ENCODE results near the gene VPS13D.

DNA sequence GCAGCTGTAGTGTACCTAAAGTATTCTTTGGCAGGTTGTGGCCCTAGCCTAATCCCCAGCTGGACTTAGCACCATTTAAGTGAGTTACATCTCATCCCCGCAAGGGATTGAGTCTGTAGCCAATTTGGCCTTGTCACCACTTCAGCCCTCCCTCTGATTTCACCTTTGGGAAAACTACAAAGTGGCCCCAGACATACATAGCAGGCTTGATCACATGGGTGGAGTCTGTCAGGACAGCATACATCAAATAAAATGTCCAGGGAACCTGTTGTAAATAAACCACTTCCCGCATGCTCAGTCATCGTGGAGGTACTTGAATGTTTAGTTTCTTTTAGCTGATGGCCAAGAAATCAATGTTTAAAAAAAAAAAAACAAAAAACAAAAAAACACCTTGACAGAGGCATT lies 245.7 kb downstream of the VPS13D start:
- TF ChIP-seq, protein P1, sequence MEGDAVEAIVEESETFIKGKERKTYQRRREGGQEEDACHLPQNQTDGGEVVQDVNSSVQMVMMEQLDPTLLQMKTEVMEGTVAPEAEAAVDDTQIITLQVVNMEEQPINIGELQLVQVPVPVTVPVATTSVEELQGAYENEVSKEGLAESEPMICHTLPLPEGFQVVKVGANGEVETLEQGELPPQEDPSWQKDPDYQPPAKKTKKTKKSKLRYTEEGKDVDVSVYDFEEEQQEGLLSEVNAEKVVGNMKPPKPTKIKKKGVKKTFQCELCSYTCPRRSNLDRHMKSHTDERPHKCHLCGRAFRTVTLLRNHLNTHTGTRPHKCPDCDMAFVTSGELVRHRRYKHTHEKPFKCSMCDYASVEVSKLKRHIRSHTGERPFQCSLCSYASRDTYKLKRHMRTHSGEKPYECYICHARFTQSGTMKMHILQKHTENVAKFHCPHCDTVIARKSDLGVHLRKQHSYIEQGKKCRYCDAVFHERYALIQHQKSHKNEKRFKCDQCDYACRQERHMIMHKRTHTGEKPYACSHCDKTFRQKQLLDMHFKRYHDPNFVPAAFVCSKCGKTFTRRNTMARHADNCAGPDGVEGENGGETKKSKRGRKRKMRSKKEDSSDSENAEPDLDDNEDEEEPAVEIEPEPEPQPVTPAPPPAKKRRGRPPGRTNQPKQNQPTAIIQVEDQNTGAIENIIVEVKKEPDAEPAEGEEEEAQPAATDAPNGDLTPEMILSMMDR (IDR thresholded peaks at IDR 0.05), result no peak
- no peak for TF ChIP-seq POLR2A (IDR thresholded peaks at IDR 0.05)
- TF ChIP-seq EP300 (IDR thresholded peaks at IDR 0.05), result no peak

All from ovary (tissue), 3 donors.